Uterus (tissue), 4 donors: Measurements from ENCODE around the gene KLC4. TPM values are rescaled to one million over a fixed set of nuclear protein-coding genes. Genes with fewer than 3 reads are reported as not detected.

Experiments
- DNase-seq, 2 donors: peaks; one replicate each; pipeline ENCODE4 v3.0.0-alpha.2; 2019 to 2020
- H3K27ac ChIP-seq, 2 donors: fragments of 200-600 bp; sonication (generic); 1 replicate in 1 of 2; 2 replicates in 1 of 2; pipeline ENCODE4 v1.5.1; 2016 to 2018
- H3K27me3 ChIP-seq, 2 donors: fragments of 200-600 bp; sonication (generic); one replicate each; pipeline ENCODE4 v1.5.1; 2018 to 2019; ENCODE audit warnings: control low read depth in 1 of 2
- H3K36me3 ChIP-seq, 2 donors: fragments of 200-600 bp; sonication (generic); one replicate each; pipeline ENCODE4 v1.5.1; 2019; ENCODE audit warnings: control low read depth in 1 of 2
- H3K4me1 ChIP-seq, 2 donors: fragments of 200-600 bp; sonication (generic); one replicate each; pipeline ENCODE4 v1.5.1; 2018 to 2019; ENCODE audit warnings: control low read depth in 1 of 2
- H3K4me3 ChIP-seq, 2 donors: fragments of 200-600 bp; sonication (generic); 1 replicate in 1 of 2; 2 replicates in 1 of 2; pipeline ENCODE4 v1.5.1; 2018 to 2019; ENCODE audit warnings: mild to moderate bottlenecking in 1 of 2
- H3K9me3 ChIP-seq, 2 donors: fragments of 200-600 bp; sonication (generic); one replicate each; pipeline ENCODE4 v1.5.1; 2019; ENCODE audit warnings: control low read depth in 1 of 2
- CTCF ChIP-seq, 4 experiments: fragments of 200-600 bp in 2 of 4; fragments of 450-650 bp in 2 of 4; sonication (generic) in 2 of 4; IDR thresholded peaks; one replicate each; pipeline ENCODE4 v1.5.1; 2016 to 2019; ENCODE audit warnings: antibody characterized with exemption in 4 of 4, mild to moderate bottlenecking in 2 of 4, moderate library complexity in 1 of 4
- POLR2A ChIP-seq, 2 donors: fragments of 450-650 bp; IDR thresholded peaks; one replicate each; pipeline ENCODE4 v1.6.1; 2016; ENCODE audit warnings: antibody characterized with exemption in 2 of 2, mild to moderate bottlenecking in 1 of 2, moderate library complexity in 1 of 2
- intact Hi-C: fragments of 100-400 bp; cut with DNase I; formaldehyde crosslinking; loops from one replicate; pipeline ENCODE4 v1.15.1; 2023; ENCODE audit warnings: low total_unique reads
- total RNA-seq, 4 donors: library from RNA; depleted of rRNA in 3 of 4; stranded (reverse); fragments of >200 nt in 3 of 4; gene quantifications; one replicate each; pipeline versions ENCODE4 v1.1.0 to v1.2.4, GENCODE V29; 2014 to 2023
- donor health status: DM: yes; HTN: yes; CAD: no.

KLC4 gene
- total RNA-seq, 4 donors from 2014 or later, result 2.8 to 30.6 (median 27.2) TPM

- H3K27me3 ChIP-seq, result no peaks in the 10 kb centered on the region
- no peak overlapping the region for H3K4me3 ChIP-seq
- no peaks in the 10 kb centered on the region for H3K36me3 ChIP-seq
- intact Hi-C loops, result no loop called here
- H3K9me3 ChIP-seq, result no peaks in the 10 kb centered on the region
- peak overlapping the region; percentile 92 to 97 for H3K27ac ChIP-seq
- TF ChIP-seq POLR2A (IDR thresholded peaks at IDR 0.05), result no peak
- no peak for TF ChIP-seq CTCF (IDR thresholded peaks at IDR 0.05)
- H3K4me1 ChIP-seq, result peaks cover 0 to 4% of the 10 kb centered on the region in 2 donors
- peak in 1 of 2 donors; percentile 34 for DNase-seq
These were observed 7.1 kb upstream of the KLC4 start for GRCh38 chr6:43052225-43052841.

- Histone ChIP-seq H3K4me3 (peak overlapping the region; percentile 72 to 79), H3K27ac (peak overlapping the region; percentile 92 to 97), H3K27me3 (no peaks in the 10 kb centered on the region), H3K36me3 (no peaks in the 10 kb centered on the region), H3K4me1 (peaks cover 0 to 6% of the 10 kb centered on the region in 2 donors), H3K9me3 (no peaks in the 10 kb centered on the region)
- DNase-seq, result peak in 1 of 2 donors; percentile 27
- intact Hi-C loops, result no loop called here
- TF ChIP-seq POLR2A (IDR thresholded peaks at IDR 0.05), result no peak
- no peak for TF ChIP-seq CTCF (IDR thresholded peaks at IDR 0.05)
These were observed 6.4 kb upstream of the KLC4 start for GRCh38 chr6:43052842-43053544.

GRCh38 chr6:43053545-43054205 is 5.8 kb upstream of the KLC4 start, which contains the start of gene CUL7:
CUL7 (minus strand) TSS chr6:43053851; CDS start chr6:43052788, 1,063 bp downstream.
- peak within 1 kb of the TSS; percentile 72 to 79 for H3K4me3 ChIP-seq
- TF ChIP-seq POLR2A (IDR thresholded peaks at IDR 0.05), result peak; percentile 57 to 82
- TF ChIP-seq CTCF (IDR thresholded peaks at IDR 0.05), result peak in 2 of 4 experiments; percentile 28 to 32
- H3K9me3 ChIP-seq, result no peaks in the 10 kb centered on the region
- peak; percentile 93 for DNase-seq
- no peaks in the 10 kb centered on the region for H3K36me3 ChIP-seq
- no peaks in the 10 kb centered on the region for H3K27me3 ChIP-seq
- H3K27ac ChIP-seq, result peak within 1 kb of the TSS; percentile 92 to 97
- peaks cover 0 to 13% of the 10 kb centered on the region in 2 donors for H3K4me1 ChIP-seq
- intact Hi-C loops, result no loop called here

- peak; percentile 35 to 43 for DNase-seq
- H3K4me3 ChIP-seq, result peak overlapping the region; percentile 72 to 79
- intact Hi-C loops, result no loop called here
- no peaks in the 10 kb centered on the region for H3K36me3 ChIP-seq
- H3K27me3 ChIP-seq, result no peaks in the 10 kb centered on the region
- H3K27ac ChIP-seq, result peak overlapping the region; percentile 92 to 97
- no peak for TF ChIP-seq POLR2A (IDR thresholded peaks at IDR 0.05)
- TF ChIP-seq CTCF (IDR thresholded peaks at IDR 0.05), result no peak
- peaks cover 0 to 14% of the 10 kb centered on the region in 2 donors for H3K4me1 ChIP-seq
- no peaks in the 10 kb centered on the region for H3K9me3 ChIP-seq
These were observed 5.1 kb upstream of the KLC4 start for GRCh38 chr6:43054206-43054943.
